Nucleus accumbens (tissue), 56 donors: ENCODE results near the gene ENTPD6.
"Not testable (repeated sequence)": the region's sequence is repeated elsewhere in the genome, so short reads cannot be mapped to it uniquely, and the experiment has no call there.

ENCODE experiments used
- DNase-seq, 56 donors: peaks; one replicate each; lab custom pipeline; 2025; lab: John Stamatoyannopoulos, UW

The ENTPD6 gene

GRCh38 chr20:25195014-25195961 is at the start of gene ENTPD6:
ENTPD6 (plus strand) TSS chr20:25195712; CDS start chr20:25206537, 10,825 bp downstream.
- peak in 55 of 56 donors; percentile 31 to 96 (median 90) for DNase-seq

GRCh38 chr20:25146976-25147375 is 48.5 kb upstream of the ENTPD6 start:
- DNase-seq = no peak

GRCh38 chr20:25147716-25148115 is 47.8 kb upstream of the ENTPD6 start:
- no peak for DNase-seq

- DNase-seq = peak in 41 of 56 donors; percentile 9 to 84 (median 50)
These were observed 47.1 kb upstream of the ENTPD6 start for GRCh38 chr20:25148181-25148981.

GRCh38 chr20:25148982-25149846 is 46.3 kb upstream of the ENTPD6 start:
- DNase-seq = peak in 1 of 56 donors; percentile 21

- no peak for DNase-seq
These were observed 45.5 kb upstream of the ENTPD6 start for GRCh38 chr20:25150016-25150415.

- DNase-seq = no peak
These were observed 37.5 kb upstream of the ENTPD6 start for GRCh38 chr20:25158043-25158442.

GRCh38 chr20:25160467-25160866 is 35.0 kb upstream of the ENTPD6 start:
- DNase-seq = no peak

- no peak for DNase-seq
These were observed 34.6 kb upstream of the ENTPD6 start for GRCh38 chr20:25160897-25161296.

GRCh38 chr20:25165128-25165527 is 30.4 kb upstream of the ENTPD6 start:
- no peak for DNase-seq

GRCh38 chr20:25166105-25166782 is 29.3 kb upstream of the ENTPD6 start:
- DNase-seq = not testable (repeated sequence)

GRCh38 chr20:25173321-25173720 is 22.2 kb upstream of the ENTPD6 start:
- DNase-seq = no peak

GRCh38 chr20:25173886-25174308 is 21.6 kb upstream of the ENTPD6 start:
- DNase-seq = no peak

GRCh38 chr20:25176184-25176583 is 19.3 kb upstream of the ENTPD6 start:
- no peak for DNase-seq

- DNase-seq = no peak
These were observed 17.6 kb upstream of the ENTPD6 start for GRCh38 chr20:25177890-25178321.

GRCh38 chr20:25178563-25179438 is 16.7 kb upstream of the ENTPD6 start:
- DNase-seq = peak in 5 of 56 donors; percentile 15 to 33 (median 21)

- DNase-seq = no peak
These were observed 15.9 kb upstream of the ENTPD6 start for GRCh38 chr20:25179439-25180089.

- DNase-seq = not testable (repeated sequence)
These were observed 11.1 kb upstream of the ENTPD6 start for GRCh38 chr20:25184391-25184790.
